A549 (cell line): ENCODE data around the gene FOXE1. TPM values are rescaled to one million over a fixed set of nuclear protein-coding genes. Genes with fewer than 3 reads are reported as not detected.
A peak's percentile ranks its signal among the peaks of the same experiment; 100 is the strongest.

Experiments
- ATAC-seq, 2 experiments: fragments of 200-7000 bp in 1 of 2; fragments of >200 bp in 1 of 2; cut with Nextera tagmentation in 1 of 2; cut with Tn5 transposase in 1 of 2; 3 replicates each; pipeline versions ENCODE4 v1.8.0 to v1.9.1; 2018 to 2020; ENCODE audit warnings: mild to moderate bottlenecking in 1 of 2, moderate library complexity in 1 of 2
- CTCF ChIA-PET: fragments of 300-600 bp; sonication (Branson Sonifier 250); formaldehyde crosslinking; extraction: SDS; loops from one replicate; lab custom pipeline; 2021; ENCODE audit warnings: antibody characterized with exemption, inconsistent platforms; lab: Yijun Ruan, JAX
- POLR2A ChIA-PET: fragments of 350-600 bp; formaldehyde crosslinking; extraction: SDS; loops from one replicate; lab custom pipeline; 2021; ENCODE audit warnings: antibody characterized with exemption, inconsistent platforms; lab: Yijun Ruan, JAX
- DNase-seq, 2 experiments: peaks; one replicate each; pipeline versions ENCODE4 v3.0.0 to v3.0.0-alpha.2; 2011 to 2016; ENCODE audit warnings: low read depth in 1 of 2, low spot score in 1 of 2
- FAIRE-seq: peaks from 2 replicates; lab custom pipeline; 2011; peaks lifted over from hg19 to GRCh38; lab: Jason Lieb, UNC
- H3K27ac ChIP-seq, 2 experiments: fragments of >200 bp; sonication (Bioruptor Twin); formaldehyde crosslinking; 3 replicates each; pipeline ENCODE4 v1.5.1; 2016 to 2017
- H3K4me1 ChIP-seq: fragments of >200 bp; sonication (Bioruptor Twin); formaldehyde crosslinking; 3 replicates; pipeline ENCODE4 v1.6.1; 2016
- H3K4me2 ChIP-seq: fragments of >200 bp; sonication (Bioruptor Twin); formaldehyde crosslinking; 3 replicates; pipeline ENCODE4 v1.6.1; 2016
- H3K4me3 ChIP-seq: fragments of >200 bp; sonication (Bioruptor Twin); formaldehyde crosslinking; 3 replicates; pipeline ENCODE4 v1.5.1; 2016
- H3K9me3 ChIP-seq: fragments of >200 bp; sonication (Bioruptor Twin); formaldehyde crosslinking; 3 replicates; pipeline ENCODE4 v1.6.1; 2016
- CEBPB ChIP-seq, 2 experiments: fragments of >200 bp in 1 of 2; sonication (Bioruptor Twin) in 1 of 2; formaldehyde crosslinking in 1 of 2; IDR thresholded peaks; 2 replicates each; pipeline ENCODE4 v1.6.1; 2012 to 2016
- CTCF ChIP-seq: fragments of >200 bp; sonication (Bioruptor Twin); formaldehyde crosslinking; IDR thresholded peaks from 3 replicates; pipeline ENCODE4 v1.5.1; 2016
- ELK1 ChIP-seq: fragments of 150-350 bp; IDR thresholded peaks from 2 replicates; pipeline ENCODE4 v1.6.1; 2014; ENCODE audit warnings: low read depth, mild to moderate bottlenecking, low read length
- EP300 ChIP-seq, 2 experiments: fragments of >200 bp; sonication (Bioruptor Twin); formaldehyde crosslinking; IDR thresholded peaks; 2 replicates in 1 of 2; 3 replicates in 1 of 2; pipeline ENCODE4 v1.6.1; 2016 to 2017
- FOSB ChIP-seq: fragments of 250-450 bp; sonication (Bioruptor Pico); IDR thresholded peaks from 2 replicates; pipeline ENCODE4 v1.5.0; 2020; ENCODE audit warnings: mild to moderate bottlenecking, moderate library complexity
- FOSL2 ChIP-seq, 2 experiments: fragments of 450-650 bp in 1 of 2; fragments of >200 bp in 1 of 2; sonication (Bioruptor Twin) in 1 of 2; formaldehyde crosslinking; IDR thresholded peaks; 2 replicates each; pipeline versions ENCODE4 v1.5.0 to v1.6.1; 2016 to 2020; ENCODE audit warnings: mild to moderate bottlenecking in 1 of 2, moderate library complexity in 1 of 2
- HES2 ChIP-seq: fragments of >200 bp; sonication (Bioruptor Twin); formaldehyde crosslinking; IDR thresholded peaks from 2 replicates; pipeline ENCODE4 v1.6.1; 2016
- HEYL ChIP-seq: fragments of 250-450 bp; sonication (Bioruptor Pico); IDR thresholded peaks from 2 replicates; pipeline ENCODE4 v1.8.0; 2021; ENCODE audit warnings: mild to moderate bottlenecking, moderate library complexity
- HMGXB4 ChIP-seq: fragments of 250-450 bp; sonication (Bioruptor Pico); IDR thresholded peaks from 2 replicates; pipeline ENCODE4 v1.5.0; 2021; ENCODE audit warnings: mild to moderate bottlenecking, moderate library complexity, borderline replicate concordance
- HOXA7 ChIP-seq: fragments of 250-450 bp; sonication (Bioruptor Pico); IDR thresholded peaks from 2 replicates; pipeline ENCODE4 v1.5.0; 2020; ENCODE audit warnings: mild to moderate bottlenecking, moderate library complexity
- HOXB13 ChIP-seq: fragments of 250-450 bp; sonication (Bioruptor Pico); IDR thresholded peaks from 2 replicates; pipeline ENCODE4 v1.5.0; 2020; ENCODE audit warnings: low read depth, mild to moderate bottlenecking, moderate library complexity
- JUN ChIP-seq, 2 experiments: fragments of >200 bp; sonication (Bioruptor Twin); formaldehyde crosslinking; IDR thresholded peaks; 2 replicates in 1 of 2; 3 replicates in 1 of 2; pipeline ENCODE4 v1.6.1; 2016 to 2017
- JUNB ChIP-seq: fragments of >200 bp; sonication (Bioruptor Twin); formaldehyde crosslinking; IDR thresholded peaks from 2 replicates; pipeline ENCODE4 v1.6.1; 2016
- KDM5A ChIP-seq: fragments of 200-600 bp; sonication (generic); IDR thresholded peaks from 2 replicates; pipeline ENCODE4 v1.6.1; 2016; ENCODE audit warnings: antibody characterized with exemption, mild to moderate bottlenecking
- MAX ChIP-seq: IDR thresholded peaks from 2 replicates; pipeline ENCODE4 v1.6.1; 2012
- MAZ ChIP-seq: fragments of 150-350 bp; IDR thresholded peaks from 2 replicates; pipeline ENCODE4 v1.6.1; 2014; ENCODE audit warnings: antibody characterized with exemption, low read depth, low read length, borderline replicate concordance
- NPAS2 ChIP-seq: fragments of 250-450 bp; sonication (Bioruptor Pico); IDR thresholded peaks from 2 replicates; pipeline ENCODE4 v1.8.0; 2022; ENCODE audit warnings: mild to moderate bottlenecking, moderate library complexity, borderline replicate concordance
- NR3C1 ChIP-seq: fragments of >200 bp; sonication (Bioruptor Twin); formaldehyde crosslinking; IDR thresholded peaks from 3 replicates; pipeline ENCODE4 v1.6.1; 2017
- PHF8 ChIP-seq: fragments of 200-600 bp; sonication (generic); IDR thresholded peaks from 2 replicates; pipeline ENCODE4 v1.6.1; 2016; ENCODE audit warnings: low read depth, mild to moderate bottlenecking, antibody characterized with exemption, moderate library complexity, borderline replicate concordance
- POLR2AphosphoS2 ChIP-seq: conservative IDR thresholded peaks from 2 replicates; pipeline ENCODE4 v1.6.1; 2012; ENCODE audit warnings: low read length, improper control_type of control experiment, inconsistent platforms
- RAD21 ChIP-seq, 2 experiments: fragments of >200 bp in 1 of 2; sonication (Bioruptor Twin) in 1 of 2; formaldehyde crosslinking in 1 of 2; IDR thresholded peaks in 1 of 2; conservative IDR thresholded peaks in 1 of 2; 2 replicates in 1 of 2; 3 replicates in 1 of 2; pipeline ENCODE4 v1.6.1; 2012 to 2018; ENCODE audit warnings: inconsistent platforms in 1 of 2
- SMC3 ChIP-seq: fragments of >200 bp; sonication (Bioruptor Twin); formaldehyde crosslinking; IDR thresholded peaks from 3 replicates; pipeline ENCODE4 v1.6.1; 2018; ENCODE audit warnings: inconsistent platforms
- TP53 ChIP-seq: fragments of 250-450 bp; sonication (Bioruptor Pico); IDR thresholded peaks from 2 replicates; pipeline ENCODE4 v1.5.0; 2021; ENCODE audit warnings: mild to moderate bottlenecking, moderate library complexity
- USF2 ChIP-seq: fragments of 450-650 bp; IDR thresholded peaks from 2 replicates; pipeline ENCODE4 v1.6.1; 2014; ENCODE audit warnings: antibody characterized with exemption
- ZSCAN20 ChIP-seq: fragments of 250-450 bp; sonication (Bioruptor Pico); IDR thresholded peaks from 2 replicates; pipeline ENCODE4 v1.8.0; 2022; ENCODE audit warnings: mild to moderate bottlenecking, moderate library complexity
- WGBS: methylation state at CpG from one replicate; pipeline ENCODE4 v1.1.6; 2017; ENCODE audit errors: missing lambda C conversion rate; 5-methylcytosine and 5-hydroxymethylcytosine counted together
- polyA plus RNA-seq, 4 experiments: library from polyadenylated mRNA; depleted of rRNA in 3 of 4; stranded (reverse); fragments of >200 nt; fragmentation: RNase III in 1 of 4; extraction: RNeasy Plus Mini Kit Qiagen cat#74134 plus additional on column Dnase treatment in 1 of 4; gene quantifications; 2 replicates in 3 of 4; 3 replicates in 1 of 4; pipeline ENCODE4 v1.2.3, GENCODE V29; 2011 to 2017

FOXE1 gene
- polyA plus RNA-seq, 2 of the 4 experiments (the other 2 are of a cell fraction): 5.5 to 6.3 TPM

- peak; percentile 75 for TF ChIP-seq CTCF
- no peak for TF ChIP-seq HES2
- TF ChIP-seq CEBPB (IDR thresholded peaks at IDR 0.05): no peak
- TF ChIP-seq USF2: no peak
- TF ChIP-seq JUN (IDR thresholded peaks at IDR 0.05): peak in 1 of 2 experiments; percentile 58; a peak in 2 of 5 replicates
- peak; percentile 17 to 65; a peak in 4 of 5 replicates for TF ChIP-seq RAD21 (conservative IDR thresholded peaks at IDR 0.05 in 1 of 2, IDR thresholded peaks at IDR 0.05 in 1 of 2)
- no peak for TF ChIP-seq NR3C1
- TF ChIP-seq POLR2AphosphoS2: no peak
- no peak; the same call in 1 of the 2 replicates for TF ChIP-seq MAX
- no peak for TF ChIP-seq HOXA7 (CRISPR knock-in tag)
- TF ChIP-seq HEYL (CRISPR knock-in tag): no peak
- peak; percentile 81 for TF ChIP-seq SMC3
- no peak for TF ChIP-seq FOSB
- TF ChIP-seq FOSL2 (IDR thresholded peaks at IDR 0.05): no peak
- TF ChIP-seq FOSL2 (CRISPR knock-in tag; IDR thresholded peaks at IDR 0.05): no peak
- no peak for TF ChIP-seq JUNB
- no peak for TF ChIP-seq TP53
- peak; percentile 27; the same call in 1 of the 2 replicates for TF ChIP-seq PHF8
- no peak for TF ChIP-seq HOXB13 (CRISPR knock-in tag)
Observed at GRCh38 chr9:97853844-97854695, 1.0 kb downstream of the FOXE1 start (continued).

GRCh38 chr9:97854696-97855485 is 1.9 kb downstream of the FOXE1 start:
- Histone ChIP-seq H3K4me1 (peaks cover 28% of the 10 kb centered on the region), H3K4me2 (peak overlapping the region; percentile 88), H3K9me3 (no peaks in the 10 kb centered on the region), H3K4me3 (peak overlapping the region; percentile 74), H3K27ac (peak overlapping the region; percentile 96 to 98)
- 91% methylated on average over 55 of the region's 71 CpGs for WGBS
- no peak for FAIRE-seq
- ChIA-PET POLR2A (interaction anchor here (1.8 kb wide), 1 partner anchor 8 kb away, joined by 8 read pairs; no protein-coding TSS in a partner anchor), CTCF (interaction anchor here (0.8 to 2.4 kb wide), 13 partner anchors 8 to 185 kb away, joined by 3 to 22 read pairs (median 7); no protein-coding TSS in a partner anchor)
- no peak for ATAC-seq
- DNase-seq: no peak
- TF ChIP-seq MAZ: no peak
- TF ChIP-seq KDM5A: no peak
- no peak for TF ChIP-seq HMGXB4 (CRISPR knock-in tag)
- TF ChIP-seq TP53: no peak
- TF ChIP-seq EP300 (IDR thresholded peaks at IDR 0.05): no peak
- TF ChIP-seq FOSB: no peak
- TF ChIP-seq ZSCAN20: no peak
- no peak for TF ChIP-seq HOXA7 (CRISPR knock-in tag)
- TF ChIP-seq NPAS2 (CRISPR knock-in tag): no peak
- TF ChIP-seq ELK1: no peak
